Upper lobe of right lung (tissue), 1 donor: ENCODE results near the gene CARS1. TPM values are rescaled to one million over a fixed set of nuclear protein-coding genes. Genes with fewer than 3 reads are reported as not detected.

ENCODE experiments used
- ATAC-seq: fragments of 200-7000 bp; cut with Tn5 transposase; one replicate; pipeline ENCODE4 v1.9.1; 2020; ENCODE audit warnings: mild to moderate bottlenecking, moderate library complexity
- DNase-seq: peaks from one replicate; pipeline ENCODE4 v3.0.0-alpha.2; 2020
- H3K27ac ChIP-seq: fragments of 200-600 bp; one replicate; pipeline ENCODE4 v1.8.0; 2022
- H3K27me3 ChIP-seq: fragments of 200-600 bp; one replicate; pipeline ENCODE4 v1.8.0; 2022; ENCODE audit warnings: mild to moderate bottlenecking
- H3K36me3 ChIP-seq: fragments of 200-600 bp; one replicate; pipeline ENCODE4 v1.8.0; 2022
- H3K4me1 ChIP-seq: fragments of 200-600 bp; one replicate; pipeline ENCODE4 v1.8.0; 2022
- H3K4me3 ChIP-seq: fragments of 200-600 bp; one replicate; pipeline ENCODE4 v1.8.0; 2022; ENCODE audit warnings: mild to moderate bottlenecking
- H3K9me3 ChIP-seq: fragments of 200-600 bp; one replicate; pipeline ENCODE4 v1.8.0; 2022
- CTCF ChIP-seq: fragments of 200-600 bp; IDR thresholded peaks from one replicate; pipeline ENCODE4 v1.8.0; 2022; ENCODE audit warnings: antibody characterized with exemption
- intact Hi-C: fragments of 100-400 bp; cut with DNase I; formaldehyde crosslinking; loops from one replicate; pipeline ENCODE4 v1.11.0; 2022
- total RNA-seq: library from RNA; stranded (reverse); fragmentation: NEBNext Ultra II Directional; extraction: Animal tissue kit (Norgen Biotek cat#: 25700); gene quantifications from one replicate; pipeline ENCODE4 v1.2.1, GENCODE V29; 2021
- donor health status: DM: no; HTN: yes; CAD: no; lungs with severe emphysema.

Gene CARS1
- total RNA-seq, 1 donor from 2014 or later, result 34.6 TPM

DNA sequence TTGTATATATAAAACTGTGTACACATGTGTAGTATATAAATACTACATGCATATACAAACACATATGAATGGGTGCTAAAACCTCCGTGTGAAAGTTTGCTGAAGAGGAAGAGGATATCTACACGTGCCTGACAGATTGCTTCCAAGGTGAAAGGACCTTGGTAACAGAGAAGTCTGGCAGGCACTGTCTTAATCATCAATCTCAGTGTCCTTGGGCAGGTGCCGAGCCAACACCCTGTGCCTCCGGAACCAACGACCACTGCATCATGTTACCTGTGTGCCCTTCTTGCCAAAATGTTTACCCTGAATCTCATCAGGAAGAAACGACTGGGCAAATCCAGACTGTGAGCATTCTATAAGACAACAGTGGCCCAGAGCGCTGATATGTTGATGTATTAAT is 80.1 kb downstream of the CARS1 start:
- peaks cover 5% of the 10 kb centered on the region for H3K4me1 ChIP-seq
- no peak overlapping the region for H3K27ac ChIP-seq
- H3K9me3 ChIP-seq, result no peaks in the 10 kb centered on the region
- ATAC-seq (no peak), DNase-seq (no peak)
- TF ChIP-seq CTCF, result no peak
- no peaks in the 10 kb centered on the region for H3K27me3 ChIP-seq
- intact Hi-C loops, result no loop called here
- peaks cover 70% of the 10 kb centered on the region for H3K36me3 ChIP-seq
- no peak overlapping the region for H3K4me3 ChIP-seq

GRCh38 chr11:2976294-2977063 is 80.7 kb downstream of the CARS1 start:
- no peak overlapping the region for H3K4me3 ChIP-seq
- ATAC-seq (no peak), DNase-seq (no peak)
- H3K27ac ChIP-seq, result no peak overlapping the region
- peaks cover 76% of the 10 kb centered on the region for H3K36me3 ChIP-seq
- H3K4me1 ChIP-seq, result no peaks in the 10 kb centered on the region
- intact Hi-C loops, result no loop called here
- H3K27me3 ChIP-seq, result no peaks in the 10 kb centered on the region
- TF ChIP-seq CTCF, result no peak
- no peaks in the 10 kb centered on the region for H3K9me3 ChIP-seq

GRCh38 chr11:2975594-2975993 is 81.6 kb downstream of the CARS1 start:
- ATAC-seq (peak; percentile 75), DNase-seq (no peak)
- H3K4me1 ChIP-seq, result no peaks in the 10 kb centered on the region
- intact Hi-C loops, result no loop called here
- no peaks in the 10 kb centered on the region for H3K9me3 ChIP-seq
- no peaks in the 10 kb centered on the region for H3K27me3 ChIP-seq
- H3K36me3 ChIP-seq, result peaks cover 85% of the 10 kb centered on the region
- H3K27ac ChIP-seq, result no peak overlapping the region
- H3K4me3 ChIP-seq, result no peak overlapping the region
- TF ChIP-seq CTCF, result peak; percentile 40

DNA sequence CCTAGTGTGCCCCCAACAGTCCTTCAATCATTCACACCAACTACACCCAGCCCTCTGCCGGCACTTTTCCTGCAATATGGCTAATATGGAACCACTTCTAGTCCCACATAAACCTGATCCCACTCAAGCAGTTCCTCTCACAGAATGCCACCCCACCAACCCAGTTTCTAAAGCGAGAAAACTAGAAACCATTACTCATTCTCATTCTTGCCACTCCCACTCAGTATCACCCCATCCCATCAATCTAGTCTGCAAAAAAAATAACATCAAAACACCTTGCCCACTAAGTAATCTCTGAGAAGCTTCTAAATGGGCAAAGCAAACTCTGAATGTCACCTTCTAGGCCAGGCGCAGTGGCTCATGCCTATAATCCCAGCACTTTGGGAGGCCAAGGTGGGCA is 83.0 kb downstream of the CARS1 start:
- Histone ChIP-seq H3K36me3 (peaks cover 98% of the 10 kb centered on the region), H3K27me3 (no peaks in the 10 kb centered on the region), H3K4me3 (no peak overlapping the region), H3K27ac (no peak overlapping the region), H3K9me3 (no peaks in the 10 kb centered on the region), H3K4me1 (no peaks in the 10 kb centered on the region)
- no peak for DNase-seq
- TF ChIP-seq CTCF, result no peak
- intact Hi-C loops, result no loop called here
- ATAC-seq, result no peak

- Histone ChIP-seq H3K4me3 (no peak overlapping the region), H3K9me3 (no peaks in the 10 kb centered on the region), H3K27ac (no peak overlapping the region), H3K27me3 (no peaks in the 10 kb centered on the region), H3K4me1 (no peaks in the 10 kb centered on the region), H3K36me3 (peaks cover 99% of the 10 kb centered on the region)
- no peak for ATAC-seq
- intact Hi-C loops, result no loop called here
- DNase-seq, result no peak
- TF ChIP-seq CTCF, result no peak
Observed at GRCh38 chr11:2968341-2968900, 88.8 kb downstream of the CARS1 start.
